GM19240 (cell line): ENCODE data around the gene BAG5.
"Not testable (repeated sequence)": the region's sequence is repeated elsewhere in the genome, so short reads cannot be mapped to it uniquely, and the experiment has no call there.

ENCODE experiments used
- DNase-seq: peaks from one replicate; pipeline ENCODE4 v3.0.0; 2011; ENCODE audit warnings: low spot score; ENCODE audit not compliant: insufficient read length

Gene BAG5

GRCh38 chr14:103524002-103524935, 38.2 kb downstream of the BAG5 start:
- no peak for DNase-seq

GRCh38 chr14:103523575-103523954, 38.9 kb downstream of the BAG5 start:
- DNase-seq: no peak

GRCh38 chr14:103522649-103523574, 39.5 kb downstream of the BAG5 start, which contains the start of gene CKB:
Gene CKB (minus strand): TSS chr14:103522830. CDS start chr14:103522493, 337 bp downstream.
- no peak for DNase-seq

- DNase-seq: no peak
Measured at GRCh38 chr14:103521951-103522563, 40.4 kb downstream of the BAG5 start.

GRCh38 chr14:103521438-103521950, 41.0 kb downstream of the BAG5 start:
- DNase-seq: no peak

- DNase-seq: peak; percentile 56
Measured at GRCh38 chr14:103520657-103521437, 41.6 kb downstream of the BAG5 start.

GRCh38 chr14:103520269-103520656, 42.2 kb downstream of the BAG5 start:
- no peak for DNase-seq

- DNase-seq: no peak
Measured at GRCh38 chr14:103519837-103520212, 42.6 kb downstream of the BAG5 start.

GRCh38 chr14:103519043-103519836, 43.2 kb downstream of the BAG5 start:
- no peak for DNase-seq

- DNase-seq: peak; percentile 76
Measured at GRCh38 chr14:103518422-103519042, 43.9 kb downstream of the BAG5 start.

- DNase-seq: no peak
Measured at GRCh38 chr14:103517721-103518421, 44.6 kb downstream of the BAG5 start.

- DNase-seq: no peak
Measured at GRCh38 chr14:103517174-103517566, 45.3 kb downstream of the BAG5 start.

- no peak for DNase-seq
Measured at GRCh38 chr14:103516426-103517173, 45.9 kb downstream of the BAG5 start.

- DNase-seq: no peak
Measured at GRCh38 chr14:103514596-103515421, 47.6 kb downstream of the BAG5 start.

- DNase-seq: no peak
Measured at GRCh38 chr14:103512701-103513611, 49.5 kb downstream of the BAG5 start.

GRCh38 chr14:103512180-103512579, 50.3 kb downstream of the BAG5 start:
- DNase-seq: not testable (repeated sequence)
